ENCODE data around the gene MMP14. TPM values are rescaled to one million over a fixed set of nuclear protein-coding genes. Genes with fewer than 3 reads are reported as not detected.

The MMP14 gene
- total and polyA plus RNA-seq, 2 of the 13 experiments (the other 11 are each of a cell fraction or from before 2014, with no cell fraction given), result 5.2 to 9.8 TPM

DNA sequence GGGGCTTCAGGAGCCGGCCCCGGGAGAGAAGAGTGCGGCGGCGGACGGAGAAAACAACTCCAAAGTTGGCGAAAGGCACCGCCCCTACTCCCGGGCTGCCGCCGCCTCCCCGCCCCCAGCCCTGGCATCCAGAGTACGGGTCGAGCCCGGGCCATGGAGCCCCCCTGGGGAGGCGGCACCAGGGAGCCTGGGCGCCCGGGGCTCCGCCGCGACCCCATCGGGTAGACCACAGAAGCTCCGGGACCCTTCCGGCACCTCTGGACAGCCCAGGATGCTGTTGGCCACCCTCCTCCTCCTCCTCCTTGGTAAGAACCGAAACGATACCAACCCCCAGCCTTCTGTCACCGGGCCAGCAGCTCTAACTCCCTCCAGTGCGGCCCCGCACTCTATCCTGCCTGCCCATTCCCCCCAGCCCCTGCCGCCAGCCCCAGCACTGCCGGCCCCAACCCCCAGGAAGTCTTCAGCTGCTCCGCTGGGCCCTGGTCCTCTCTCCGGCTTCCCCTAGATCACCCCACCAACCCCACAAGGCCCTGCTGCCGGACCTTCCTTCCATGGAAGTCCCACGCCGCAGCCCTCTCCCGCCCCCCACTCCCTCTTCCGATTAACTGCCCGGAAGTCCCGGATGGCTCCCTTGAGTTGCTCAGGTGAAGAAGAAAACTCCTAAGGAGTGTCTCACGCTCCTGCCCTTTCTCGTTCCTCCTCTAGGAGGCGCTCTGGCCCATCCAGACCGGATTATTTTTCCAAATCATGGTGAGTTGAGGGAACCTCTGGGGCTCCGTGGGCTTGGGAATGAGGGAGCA, 35.8 kb downstream of the MMP14 start (continued):
- TF ChIP-seq, protein P1, sequence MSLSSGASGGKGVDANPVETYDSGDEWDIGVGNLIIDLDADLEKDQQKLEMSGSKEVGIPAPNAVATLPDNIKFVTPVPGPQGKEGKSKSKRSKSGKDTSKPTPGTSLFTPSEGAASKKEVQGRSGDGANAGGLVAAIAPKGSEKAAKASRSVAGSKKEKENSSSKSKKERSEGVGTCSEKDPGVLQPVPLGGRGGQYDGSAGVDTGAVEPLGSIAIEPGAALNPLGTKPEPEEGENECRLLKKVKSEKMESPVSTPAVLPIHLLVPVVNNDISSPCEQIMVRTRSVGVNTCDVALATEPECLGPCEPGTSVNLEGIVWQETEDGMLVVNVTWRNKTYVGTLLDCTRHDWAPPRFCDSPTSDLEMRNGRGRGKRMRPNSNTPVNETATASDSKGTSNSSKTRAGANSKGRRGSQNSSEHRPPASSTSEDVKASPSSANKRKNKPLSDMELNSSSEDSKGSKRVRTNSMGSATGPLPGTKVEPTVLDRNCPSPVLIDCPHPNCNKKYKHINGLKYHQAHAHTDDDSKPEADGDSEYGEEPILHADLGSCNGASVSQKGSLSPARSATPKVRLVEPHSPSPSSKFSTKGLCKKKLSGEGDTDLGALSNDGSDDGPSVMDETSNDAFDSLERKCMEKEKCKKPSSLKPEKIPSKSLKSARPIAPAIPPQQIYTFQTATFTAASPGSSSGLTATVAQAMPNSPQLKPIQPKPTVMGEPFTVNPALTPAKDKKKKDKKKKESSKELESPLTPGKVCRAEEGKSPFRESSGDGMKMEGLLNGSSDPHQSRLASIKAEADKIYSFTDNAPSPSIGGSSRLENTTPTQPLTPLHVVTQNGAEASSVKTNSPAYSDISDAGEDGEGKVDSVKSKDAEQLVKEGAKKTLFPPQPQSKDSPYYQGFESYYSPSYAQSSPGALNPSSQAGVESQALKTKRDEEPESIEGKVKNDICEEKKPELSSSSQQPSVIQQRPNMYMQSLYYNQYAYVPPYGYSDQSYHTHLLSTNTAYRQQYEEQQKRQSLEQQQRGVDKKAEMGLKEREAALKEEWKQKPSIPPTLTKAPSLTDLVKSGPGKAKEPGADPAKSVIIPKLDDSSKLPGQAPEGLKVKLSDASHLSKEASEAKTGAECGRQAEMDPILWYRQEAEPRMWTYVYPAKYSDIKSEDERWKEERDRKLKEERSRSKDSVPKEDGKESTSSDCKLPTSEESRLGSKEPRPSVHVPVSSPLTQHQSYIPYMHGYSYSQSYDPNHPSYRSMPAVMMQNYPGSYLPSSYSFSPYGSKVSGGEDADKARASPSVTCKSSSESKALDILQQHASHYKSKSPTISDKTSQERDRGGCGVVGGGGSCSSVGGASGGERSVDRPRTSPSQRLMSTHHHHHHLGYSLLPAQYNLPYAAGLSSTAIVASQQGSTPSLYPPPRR (CRISPR knock-in tag; IDR thresholded peaks at IDR 0.05; ENCODE audit: borderline replicate concordance), result no peak; the same call in 1 of the 2 replicates
- no peak for TF ChIP-seq ZNF292 (CRISPR knock-in tag; IDR thresholded peaks at IDR 0.05; ENCODE audit: borderline replicate concordance, low read depth)
- TF ChIP-seq, protein P2, sequence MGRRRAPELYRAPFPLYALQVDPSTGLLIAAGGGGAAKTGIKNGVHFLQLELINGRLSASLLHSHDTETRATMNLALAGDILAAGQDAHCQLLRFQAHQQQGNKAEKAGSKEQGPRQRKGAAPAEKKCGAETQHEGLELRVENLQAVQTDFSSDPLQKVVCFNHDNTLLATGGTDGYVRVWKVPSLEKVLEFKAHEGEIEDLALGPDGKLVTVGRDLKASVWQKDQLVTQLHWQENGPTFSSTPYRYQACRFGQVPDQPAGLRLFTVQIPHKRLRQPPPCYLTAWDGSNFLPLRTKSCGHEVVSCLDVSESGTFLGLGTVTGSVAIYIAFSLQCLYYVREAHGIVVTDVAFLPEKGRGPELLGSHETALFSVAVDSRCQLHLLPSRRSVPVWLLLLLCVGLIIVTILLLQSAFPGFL (CRISPR knock-in tag; IDR thresholded peaks at IDR 0.05), result no peak
- TF ChIP-seq SRSF4 (IDR thresholded peaks at IDR 0.05; ENCODE audit: low read depth, low read length, poor library complexity, severe bottlenecking), result no peak
- TF ChIP-seq CC2D1A (CRISPR knock-in tag; IDR thresholded peaks at IDR 0.05), result no peak
- TF ChIP-seq TAF15 (IDR thresholded peaks at IDR 0.05; ENCODE audit: low read depth, low read length, poor library complexity, severe bottlenecking), result peak; percentile 16
- peak; percentile 5; the same call in 1 of the 2 replicates for TF ChIP-seq ZNF546 (CRISPR knock-in tag; conservative IDR thresholded peaks at IDR 0.05)
- TF ChIP-seq, protein P3, sequence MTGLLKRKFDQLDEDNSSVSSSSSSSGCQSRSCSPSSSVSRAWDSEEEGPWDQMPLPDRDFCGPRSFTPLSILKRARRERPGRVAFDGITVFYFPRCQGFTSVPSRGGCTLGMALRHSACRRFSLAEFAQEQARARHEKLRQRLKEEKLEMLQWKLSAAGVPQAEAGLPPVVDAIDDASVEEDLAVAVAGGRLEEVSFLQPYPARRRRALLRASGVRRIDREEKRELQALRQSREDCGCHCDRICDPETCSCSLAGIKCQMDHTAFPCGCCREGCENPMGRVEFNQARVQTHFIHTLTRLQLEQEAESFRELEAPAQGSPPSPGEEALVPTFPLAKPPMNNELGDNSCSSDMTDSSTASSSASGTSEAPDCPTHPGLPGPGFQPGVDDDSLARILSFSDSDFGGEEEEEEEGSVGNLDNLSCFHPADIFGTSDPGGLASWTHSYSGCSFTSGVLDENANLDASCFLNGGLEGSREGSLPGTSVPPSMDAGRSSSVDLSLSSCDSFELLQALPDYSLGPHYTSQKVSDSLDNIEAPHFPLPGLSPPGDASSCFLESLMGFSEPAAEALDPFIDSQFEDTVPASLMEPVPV (CRISPR knock-in tag; IDR thresholded peaks at IDR 0.05), result no peak
- TF ChIP-seq ZFP36 (IDR thresholded peaks at IDR 0.05; ENCODE audit: borderline replicate concordance, low read depth, low read length, partially characterized antibody), result no peak
- TF ChIP-seq, protein P4, sequence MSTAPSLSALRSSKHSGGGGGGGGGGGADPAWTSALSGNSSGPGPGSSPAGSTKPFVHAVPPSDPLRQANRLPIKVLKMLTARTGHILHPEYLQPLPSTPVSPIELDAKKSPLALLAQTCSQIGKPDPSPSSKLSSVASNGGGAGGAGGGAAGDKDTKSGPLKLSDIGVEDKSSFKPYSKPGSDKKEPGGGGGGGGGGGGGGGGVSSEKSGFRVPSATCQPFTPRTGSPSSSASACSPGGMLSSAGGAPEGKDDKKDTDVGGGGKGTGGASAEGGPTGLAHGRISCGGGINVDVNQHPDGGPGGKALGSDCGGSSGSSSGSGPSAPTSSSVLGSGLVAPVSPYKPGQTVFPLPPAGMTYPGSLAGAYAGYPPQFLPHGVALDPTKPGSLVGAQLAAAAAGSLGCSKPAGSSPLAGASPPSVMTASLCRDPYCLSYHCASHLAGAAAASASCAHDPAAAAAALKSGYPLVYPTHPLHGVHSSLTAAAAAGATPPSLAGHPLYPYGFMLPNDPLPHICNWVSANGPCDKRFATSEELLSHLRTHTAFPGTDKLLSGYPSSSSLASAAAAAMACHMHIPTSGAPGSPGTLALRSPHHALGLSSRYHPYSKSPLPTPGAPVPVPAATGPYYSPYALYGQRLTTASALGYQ (CRISPR knock-in tag; IDR thresholded peaks at IDR 0.05), result 0 out of 2 replicates have a peak, but pooled peaks have one; percentile 16
- TF ChIP-seq MYNN (CRISPR knock-in tag; IDR thresholded peaks at IDR 0.05; ENCODE audit: low read depth), result no peak; the same call in 1 of the 2 replicates
- no peak; the same call in 1 of the 2 replicates for TF ChIP-seq ZKSCAN8 (CRISPR knock-in tag; IDR thresholded peaks at IDR 0.05; ENCODE audit: borderline replicate concordance)
- TF ChIP-seq SMAD3 (CRISPR knock-in tag; IDR thresholded peaks at IDR 0.05), result peak; percentile 71; the same call in 1 of the 2 replicates
- TF ChIP-seq HMG20A (CRISPR knock-in tag; IDR thresholded peaks at IDR 0.05; ENCODE audit: borderline replicate concordance), result no peak
- TF ChIP-seq CAMTA2 (CRISPR knock-in tag; IDR thresholded peaks at IDR 0.05; ENCODE audit: borderline replicate concordance), result 0 out of 2 replicates have a peak, but pooled peaks have one; percentile 55
- TF ChIP-seq ZNF652 (CRISPR knock-in tag; IDR thresholded peaks at IDR 0.05; ENCODE audit: borderline replicate concordance, low read depth), result peak; percentile 62; the same call in 1 of the 2 replicates
